GM12874 (cell line): ENCODE results near the gene TMEM161A.

Experiments
- CTCF ChIP-seq: IDR thresholded peaks from 2 replicates; pipeline ENCODE4 v1.5.1; 2011; ENCODE audit warnings: low read depth, mild to moderate bottlenecking, control low read depth, low read length, moderate library complexity; ENCODE audit not compliant: insufficient read depth

Gene TMEM161A

GRCh38 chr19:19113040-19113626 lies 25.1 kb downstream of the TMEM161A start:
- no peak for TF ChIP-seq CTCF

GRCh38 chr19:19111967-19112580 lies 26.2 kb downstream of the TMEM161A start:
- no peak for TF ChIP-seq CTCF

- no peak for TF ChIP-seq CTCF
These were observed 27.0 kb downstream of the TMEM161A start for GRCh38 chr19:19111136-19111835.

GRCh38 chr19:19110410-19111135 lies 27.7 kb downstream of the TMEM161A start:
- TF ChIP-seq CTCF, result peak; percentile 59

- no peak for TF ChIP-seq CTCF
These were observed 28.7 kb downstream of the TMEM161A start for GRCh38 chr19:19109601-19110000.

- no peak for TF ChIP-seq CTCF
These were observed 30.6 kb downstream of the TMEM161A start for GRCh38 chr19:19107654-19108053.

GRCh38 chr19:19106056-19106551 lies 32.2 kb downstream of the TMEM161A start:
- TF ChIP-seq CTCF, result no peak
